Activated T-helper 1 cell treated with Interleukin-2 at 50 U/mL for 16 hours (primary cell): ENCODE measurements around the gene LPAR3.
"Not testable (repeated sequence)": the region's sequence is repeated elsewhere in the genome, so short reads cannot be mapped to it uniquely, and the experiment has no call there.

Experiments used
- DNase-seq: peaks from one replicate; pipeline ENCODE4 v3.0.0-alpha.2; 2020; ENCODE audit warnings: low read depth

The LPAR3 gene, protein sequence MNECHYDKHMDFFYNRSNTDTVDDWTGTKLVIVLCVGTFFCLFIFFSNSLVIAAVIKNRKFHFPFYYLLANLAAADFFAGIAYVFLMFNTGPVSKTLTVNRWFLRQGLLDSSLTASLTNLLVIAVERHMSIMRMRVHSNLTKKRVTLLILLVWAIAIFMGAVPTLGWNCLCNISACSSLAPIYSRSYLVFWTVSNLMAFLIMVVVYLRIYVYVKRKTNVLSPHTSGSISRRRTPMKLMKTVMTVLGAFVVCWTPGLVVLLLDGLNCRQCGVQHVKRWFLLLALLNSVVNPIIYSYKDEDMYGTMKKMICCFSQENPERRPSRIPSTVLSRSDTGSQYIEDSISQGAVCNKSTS

GRCh38 chr1:84892705-84893618, at the start of gene LPAR3:
Gene LPAR3, minus strand, starts transcription at chr1:84893206. Its CDS starts 27,086 bp downstream, at chr1:84866120.
- no peak for DNase-seq

- DNase-seq = no peak
Observed at GRCh38 chr1:84941843-84942242, 48.8 kb upstream of the LPAR3 start.

- no peak for DNase-seq
Observed at GRCh38 chr1:84940481-84940880, 47.5 kb upstream of the LPAR3 start.

GRCh38 chr1:84939761-84940160, 46.8 kb upstream of the LPAR3 start:
- no peak for DNase-seq

DNA sequence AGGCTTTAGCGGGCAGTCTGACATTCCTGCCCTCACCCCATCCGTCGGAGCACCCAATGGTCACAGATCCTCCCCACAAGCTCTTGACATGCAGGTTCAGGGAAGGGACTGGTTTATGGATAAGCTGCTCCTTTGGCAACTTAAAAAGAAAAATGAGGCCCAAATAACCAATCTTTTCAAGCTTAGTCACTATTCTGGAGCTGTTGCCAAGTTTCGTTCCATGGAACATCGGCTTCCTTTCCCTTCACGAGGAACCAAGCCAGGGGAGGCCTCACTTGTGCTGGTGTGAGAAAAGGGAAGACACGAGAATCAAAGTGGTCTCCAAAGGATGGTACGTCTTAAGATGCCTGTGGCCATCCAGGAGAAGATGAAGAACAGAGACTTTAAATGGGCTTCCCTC, 46.1 kb upstream of the LPAR3 start:
- no peak for DNase-seq

DNA sequence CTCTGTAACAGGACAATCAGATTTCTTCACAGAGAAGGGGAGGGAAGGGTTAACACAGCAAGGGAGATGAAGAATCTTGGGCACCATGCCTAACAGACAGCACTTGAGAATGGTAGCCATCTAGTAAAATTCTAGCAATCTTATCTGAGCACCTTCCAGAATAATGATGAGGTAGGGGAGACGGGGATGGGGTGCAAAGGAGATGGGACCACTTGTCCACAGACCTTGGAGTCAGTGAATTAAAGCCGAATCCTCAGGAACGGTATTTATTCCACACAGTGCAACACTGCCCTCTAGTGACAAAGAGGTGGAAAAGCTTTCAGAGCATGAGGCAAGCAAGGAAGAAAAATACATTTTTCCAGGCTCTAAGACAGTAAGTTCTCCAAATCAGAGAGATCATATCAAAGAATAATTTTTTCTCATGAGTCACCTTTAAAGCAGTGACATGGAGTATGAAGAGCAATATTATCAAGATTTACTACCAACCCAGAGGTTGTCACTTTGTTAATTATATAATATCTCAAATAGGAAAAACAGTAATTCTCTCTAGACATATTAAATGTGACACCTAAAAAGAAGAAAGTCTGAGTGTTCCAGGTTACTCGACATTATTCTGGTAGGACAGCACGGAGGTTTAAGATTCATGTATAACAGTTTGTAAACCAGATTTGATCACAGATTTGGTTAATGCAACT, 43.3 kb upstream of the LPAR3 start:
- no peak for DNase-seq

DNA sequence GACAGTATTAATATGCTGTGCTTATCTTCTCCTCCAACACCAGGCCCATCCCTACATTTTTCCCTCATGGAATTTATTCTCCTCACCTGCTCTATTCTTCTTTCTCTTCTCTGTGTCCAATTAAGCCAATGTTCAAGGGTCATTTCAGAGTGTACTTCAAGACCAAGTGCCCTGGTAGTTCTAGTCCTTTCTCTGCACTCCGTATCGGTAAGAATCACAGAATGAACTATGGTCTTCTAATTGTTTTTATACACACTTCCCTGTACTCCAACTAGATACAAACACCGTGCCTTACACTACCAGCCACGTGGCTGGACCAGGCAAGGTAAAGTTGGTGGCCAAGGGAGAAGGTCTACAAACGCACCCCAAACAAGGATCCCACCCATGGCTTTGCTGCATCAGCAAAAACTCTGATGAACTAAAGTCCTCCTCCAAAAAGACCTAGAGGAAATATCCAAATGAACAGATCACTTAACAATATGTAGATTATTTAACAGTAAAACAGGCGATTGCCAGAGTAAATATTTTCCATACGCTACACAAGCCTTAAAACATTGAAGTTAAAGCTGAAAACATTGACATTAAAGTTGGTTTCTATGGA, 40.1 kb upstream of the LPAR3 start:
- no peak for DNase-seq

GRCh38 chr1:84930831-84931230, 37.8 kb upstream of the LPAR3 start:
- DNase-seq = no peak

- DNase-seq = no peak
Observed at GRCh38 chr1:84930329-84930728, 37.3 kb upstream of the LPAR3 start.

- DNase-seq = no peak
Observed at GRCh38 chr1:84929581-84929980, 36.6 kb upstream of the LPAR3 start.

- no peak for DNase-seq
Observed at GRCh38 chr1:84928979-84929378, 36.0 kb upstream of the LPAR3 start.

GRCh38 chr1:84923317-84923716, 30.3 kb upstream of the LPAR3 start:
- no peak for DNase-seq

DNA sequence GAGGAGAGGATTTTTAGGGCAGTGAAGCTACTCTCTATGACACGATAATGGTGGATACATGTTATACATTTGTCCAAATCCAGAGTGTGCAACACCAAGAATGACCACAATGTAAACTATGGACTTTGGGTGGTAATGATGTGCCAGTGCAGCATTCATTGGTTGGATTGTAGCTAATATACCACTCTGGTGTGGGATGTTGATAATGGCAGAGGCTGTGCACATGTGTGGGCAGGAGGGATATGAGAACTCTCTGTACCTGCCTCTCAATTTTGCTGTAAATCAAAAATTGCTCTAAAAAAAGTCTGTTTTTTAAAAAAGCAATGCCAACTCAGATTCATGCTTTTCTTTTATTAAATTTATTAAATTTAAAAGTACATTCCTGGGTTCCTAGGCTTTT, 27.2 kb upstream of the LPAR3 start:
- no peak for DNase-seq

GRCh38 chr1:84919461-84919970, 26.5 kb upstream of the LPAR3 start:
- no peak for DNase-seq

- DNase-seq = no peak
Observed at GRCh38 chr1:84918726-84919336, 25.8 kb upstream of the LPAR3 start.

GRCh38 chr1:84916897-84917296, 23.9 kb upstream of the LPAR3 start:
- no peak for DNase-seq

- DNase-seq = no peak
Observed at GRCh38 chr1:84913555-84913892, 20.5 kb upstream of the LPAR3 start.

GRCh38 chr1:84912726-84913554, 19.9 kb upstream of the LPAR3 start:
- DNase-seq = no peak

DNA sequence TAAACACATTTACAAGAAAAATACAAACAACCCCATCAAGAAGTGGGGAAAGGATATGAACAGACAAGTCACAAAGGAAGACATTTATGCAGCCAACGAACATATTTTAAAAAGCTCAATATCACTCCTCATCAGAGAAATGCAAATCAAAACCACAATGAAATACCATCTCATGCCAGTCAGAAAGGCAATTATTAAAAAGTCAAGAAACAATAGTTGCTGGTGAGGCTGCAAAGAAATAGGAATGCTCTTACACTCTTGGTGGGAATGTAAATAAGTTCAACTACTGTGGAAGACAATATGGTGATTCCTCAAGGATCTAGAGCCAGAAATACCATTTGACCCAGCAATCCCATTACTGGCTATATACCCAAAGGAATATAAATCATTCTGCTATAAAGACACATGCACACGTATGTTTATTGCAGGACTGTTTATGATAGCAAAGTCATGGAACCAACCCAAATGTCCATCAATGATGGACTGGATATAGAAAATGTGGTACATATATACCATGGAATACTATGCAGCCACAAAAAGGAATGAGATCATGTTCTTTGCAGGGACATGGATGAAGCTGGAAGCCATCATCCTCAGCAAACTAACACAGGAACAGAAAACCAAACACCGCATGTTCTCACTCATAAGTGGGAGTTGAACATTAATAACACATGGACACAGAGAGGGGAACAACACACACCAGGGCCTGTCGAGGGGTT, 15.9 kb upstream of the LPAR3 start:
- not testable (repeated sequence) for DNase-seq
